ENCODE measurements around the gene ID4.

DNA sequence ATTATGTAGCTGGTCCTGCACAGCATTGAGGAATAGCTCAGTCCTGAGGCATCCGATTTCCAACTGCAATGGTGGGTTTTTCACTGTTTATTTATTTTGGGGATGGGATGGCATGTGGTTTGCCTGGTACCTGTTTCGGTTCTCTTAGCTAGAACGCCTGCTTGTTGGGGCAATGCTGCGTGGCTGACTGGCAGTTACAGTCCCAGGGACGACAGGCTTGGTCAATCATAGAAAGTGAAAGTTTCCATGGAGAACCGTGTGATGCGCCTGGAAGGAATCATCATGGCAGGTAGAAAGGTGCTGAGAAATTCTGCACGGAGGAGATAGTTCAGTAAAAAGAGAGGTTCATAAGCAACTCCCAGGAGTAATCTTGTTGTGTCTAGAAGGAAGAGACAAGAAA, 18.4 kb downstream of the ID4 start:
- TF ChIP-seq RNF2 (IDR thresholded peaks at IDR 0.05; ENCODE audit: borderline replicate concordance, low read depth) (no peak), CBX8 (IDR thresholded peaks at IDR 0.05) (no peak), MYC (IDR thresholded peaks at IDR 0.05; ENCODE audit: borderline replicate concordance, low read length) (no peak), ZFP36 (IDR thresholded peaks at IDR 0.05; ENCODE audit: borderline replicate concordance, partially characterized antibody) (no peak), KDM5A (IDR thresholded peaks at IDR 0.05) (no peak), POLR2A (IDR thresholded peaks at IDR 0.05; ENCODE audit: low read length) (no peak), HDAC2 (IDR thresholded peaks at IDR 0.05) (no peak), RFX5 (IDR thresholded peaks at IDR 0.05) (no peak)
- TF ChIP-seq, protein P1, sequence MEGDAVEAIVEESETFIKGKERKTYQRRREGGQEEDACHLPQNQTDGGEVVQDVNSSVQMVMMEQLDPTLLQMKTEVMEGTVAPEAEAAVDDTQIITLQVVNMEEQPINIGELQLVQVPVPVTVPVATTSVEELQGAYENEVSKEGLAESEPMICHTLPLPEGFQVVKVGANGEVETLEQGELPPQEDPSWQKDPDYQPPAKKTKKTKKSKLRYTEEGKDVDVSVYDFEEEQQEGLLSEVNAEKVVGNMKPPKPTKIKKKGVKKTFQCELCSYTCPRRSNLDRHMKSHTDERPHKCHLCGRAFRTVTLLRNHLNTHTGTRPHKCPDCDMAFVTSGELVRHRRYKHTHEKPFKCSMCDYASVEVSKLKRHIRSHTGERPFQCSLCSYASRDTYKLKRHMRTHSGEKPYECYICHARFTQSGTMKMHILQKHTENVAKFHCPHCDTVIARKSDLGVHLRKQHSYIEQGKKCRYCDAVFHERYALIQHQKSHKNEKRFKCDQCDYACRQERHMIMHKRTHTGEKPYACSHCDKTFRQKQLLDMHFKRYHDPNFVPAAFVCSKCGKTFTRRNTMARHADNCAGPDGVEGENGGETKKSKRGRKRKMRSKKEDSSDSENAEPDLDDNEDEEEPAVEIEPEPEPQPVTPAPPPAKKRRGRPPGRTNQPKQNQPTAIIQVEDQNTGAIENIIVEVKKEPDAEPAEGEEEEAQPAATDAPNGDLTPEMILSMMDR (IDR thresholded peaks at IDR 0.05): no peak
- TF ChIP-seq, protein P2, sequence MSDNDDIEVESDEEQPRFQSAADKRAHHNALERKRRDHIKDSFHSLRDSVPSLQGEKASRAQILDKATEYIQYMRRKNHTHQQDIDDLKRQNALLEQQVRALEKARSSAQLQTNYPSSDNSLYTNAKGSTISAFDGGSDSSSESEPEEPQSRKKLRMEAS (IDR thresholded peaks at IDR 0.05): no peak
